ENCODE measurements around the gene MRPS15. TPM values are rescaled to one million over a fixed set of nuclear protein-coding genes. Genes with fewer than 3 reads are reported as not detected.

The MRPS15 gene
- total and polyA plus RNA-seq, 2 donors (not counting 3 experiments of a cell fraction or from before 2014, with no cell fraction given), result 47.1 to 105 TPM

- CTCF ChIA-PET, result interaction anchor here (3.6 kb wide), 1 partner anchor 8 kb away, joined by 27 read pairs; no protein-coding TSS in a partner anchor
- no peak for FAIRE-seq
These were observed 44.1 kb upstream of the MRPS15 start for GRCh38 chr1:36508257-36508656.

More at GRCh38 chr1:36508257-36508656, 44.1 kb upstream of the MRPS15 start:
- no TSS peak for BruUV-seq (replicated peaks)
- DNase-seq (ENCODE audit: low read depth, low spot score), result no peak
- Histone ChIP-seq H3K4me3 (replicated peaks in 1 of 3; ENCODE audit: insufficient read depth in 1 of 3, low read depth in 1 of 3, low read length in 3 of 3) (no peak overlapping the region), H3K79me2 (ENCODE audit: control insufficient read depth, insufficient read depth, low read length) (no peaks in the 10 kb centered on the region), H3K27me3 (ENCODE audit: control insufficient read depth in 2 of 2, insufficient read depth in 2 of 2, low read length in 2 of 2) (peaks cover 3 to 4% of the 10 kb centered on the region in 2 experiments), H2AFZ (ENCODE audit: low read depth, low read length) (no peak overlapping the region), H3K4me1 (ENCODE audit: control insufficient read depth, extremely low read depth, insufficient read depth, low read length) (no peaks in the 10 kb centered on the region), H3K9me3 (replicated peaks; ENCODE audit: control insufficient read depth, insufficient read depth, low read length) (no peaks in the 10 kb centered on the region), H3K27ac (ENCODE audit: insufficient read depth, low read depth, low read length) (no peak overlapping the region), H3K9me1 (replicated peaks; ENCODE audit: control insufficient read depth, extremely low read depth, insufficient read depth, low read length) (no peaks in the 10 kb centered on the region), H3K4me2 (ENCODE audit: insufficient read depth, low read length) (no peak overlapping the region), H4K20me1 (replicated peaks; ENCODE audit: control insufficient read depth, extremely low read depth, insufficient read depth, low read length) (no peaks in the 10 kb centered on the region), H3K9ac (replicated peaks; ENCODE audit: extremely low read depth, insufficient read depth, low read length) (no peak overlapping the region), H3K36me3 (ENCODE audit: control insufficient read depth in 2 of 2, extremely low read depth in 1 of 2, insufficient read depth in 2 of 2, low read length in 2 of 2) (no peaks in the 10 kb centered on the region)
- TF ChIP-seq MYC (IDR thresholded peaks at IDR 0.05; ENCODE audit: low read depth, low read length) (no peak), POLR2AphosphoS5 (IDR thresholded peaks at IDR 0.05; ENCODE audit: insufficient read depth, low read depth, low read length) (no peak), EZH2 (IDR thresholded peaks at IDR 0.05; ENCODE audit: borderline replicate concordance, low read depth, low read length, severe bottlenecking) (no peak), POLR2A (IDR thresholded peaks at IDR 0.05; ENCODE audit: low read depth, low read length) (no peak), GATA2 (IDR thresholded peaks at IDR 0.05; ENCODE audit: insufficient read depth, insufficient read length, low read depth, low read length) (no peak), FOS (IDR thresholded peaks at IDR 0.05; ENCODE audit: borderline replicate concordance, insufficient read depth, low read length) (no peak), JUN (IDR thresholded peaks at IDR 0.05; ENCODE audit: borderline replicate concordance, insufficient read depth, insufficient read length, low read depth) (no peak), CTCF (IDR thresholded peaks at IDR 0.05; ENCODE audit: extremely low read depth in 1 of 2, insufficient read depth in 1 of 2, low read depth in 1 of 2, low read length in 2 of 2) (no peak)
- TF ChIP-seq, protein P1, sequence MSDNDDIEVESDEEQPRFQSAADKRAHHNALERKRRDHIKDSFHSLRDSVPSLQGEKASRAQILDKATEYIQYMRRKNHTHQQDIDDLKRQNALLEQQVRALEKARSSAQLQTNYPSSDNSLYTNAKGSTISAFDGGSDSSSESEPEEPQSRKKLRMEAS (IDR thresholded peaks at IDR 0.05; ENCODE audit: insufficient read depth, insufficient read length), result no peak
- intact Hi-C loops (cut with micrococcal nuclease), result no loop called here
- POLR2A ChIA-PET, result no interaction called here
- dilution Hi-C loops (cut with MboI; ENCODE audit: extremely low pct_ligation_motif_present, low sequenced_read_pairs), result no loop called here

All from endothelial cell of umbilical vein (primary cell).